ENCODE data around the gene PRELID3B.

Gene PRELID3B

GRCh38 chr20:59042151-59042795, at the start of gene PRELID3B:
TSS of gene PRELID3B (minus strand) at chr20:59042786. CDS start at chr20:59042730, 56 bp downstream.
- no peak for DNase-seq

DNA sequence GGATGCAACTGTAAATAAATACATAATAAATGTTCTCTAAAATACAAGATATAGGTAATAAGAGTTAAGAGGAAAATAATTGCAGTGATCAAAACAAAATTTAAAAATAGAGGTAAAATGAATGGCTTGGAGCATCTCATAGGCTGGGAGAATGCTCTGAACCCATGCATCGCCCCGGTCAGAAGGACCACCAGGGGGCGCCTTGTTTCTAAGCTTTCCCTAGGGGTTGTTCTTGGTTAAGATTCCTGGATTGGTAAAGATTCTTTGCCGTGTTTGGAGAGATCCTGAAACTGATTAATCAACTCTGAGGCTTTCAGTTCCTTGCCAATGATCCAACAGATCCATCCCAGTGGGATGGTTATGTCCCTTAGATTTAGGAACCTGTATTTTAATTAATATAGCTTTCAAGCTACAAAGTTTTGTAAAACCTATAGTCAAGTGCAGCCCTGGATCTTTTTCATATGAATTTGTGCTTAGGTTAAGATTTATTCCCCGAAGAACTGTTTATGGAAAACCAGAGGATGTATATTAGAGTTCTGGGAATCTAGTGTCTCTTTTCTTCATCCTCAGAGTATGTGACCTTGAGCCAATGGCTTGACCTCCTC, 45.3 kb upstream of the PRELID3B start:
- DNase-seq = peak; percentile 87 to 89

DNA sequence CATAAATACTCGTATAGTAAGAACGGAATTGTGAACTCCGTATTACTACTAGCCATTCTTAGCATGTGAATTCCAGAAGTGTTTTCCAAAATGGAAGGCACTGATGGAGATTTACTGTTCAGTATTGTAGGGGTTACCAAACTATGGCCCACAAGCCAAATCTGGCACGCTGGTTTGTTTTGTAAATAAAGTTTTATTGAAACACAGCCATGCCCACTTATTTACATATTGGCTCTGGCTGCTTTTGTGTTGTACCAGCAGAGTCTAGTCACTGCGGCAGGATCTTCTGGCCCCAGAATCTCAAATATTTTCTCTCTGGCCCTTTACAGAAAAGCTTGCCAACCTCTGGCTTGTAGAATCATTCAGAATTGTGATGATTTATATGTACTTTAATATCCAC, 44.3 kb upstream of the PRELID3B start:
- no peak for DNase-seq

GRCh38 chr20:59084041-59084850, 41.7 kb upstream of the PRELID3B start:
- no peak for DNase-seq

- no peak for DNase-seq
Observed at GRCh38 chr20:59082981-59083380, 40.4 kb upstream of the PRELID3B start.

GRCh38 chr20:59082077-59082740, 39.6 kb upstream of the PRELID3B start:
- DNase-seq = no peak

GRCh38 chr20:59081036-59081435, 38.5 kb upstream of the PRELID3B start:
- DNase-seq = no peak

GRCh38 chr20:59078231-59078630, 35.6 kb upstream of the PRELID3B start:
- no peak for DNase-seq

GRCh38 chr20:59077705-59078104, 35.1 kb upstream of the PRELID3B start:
- DNase-seq = no peak

- DNase-seq = no peak
Observed at GRCh38 chr20:59075934-59076508, 33.4 kb upstream of the PRELID3B start.

DNA sequence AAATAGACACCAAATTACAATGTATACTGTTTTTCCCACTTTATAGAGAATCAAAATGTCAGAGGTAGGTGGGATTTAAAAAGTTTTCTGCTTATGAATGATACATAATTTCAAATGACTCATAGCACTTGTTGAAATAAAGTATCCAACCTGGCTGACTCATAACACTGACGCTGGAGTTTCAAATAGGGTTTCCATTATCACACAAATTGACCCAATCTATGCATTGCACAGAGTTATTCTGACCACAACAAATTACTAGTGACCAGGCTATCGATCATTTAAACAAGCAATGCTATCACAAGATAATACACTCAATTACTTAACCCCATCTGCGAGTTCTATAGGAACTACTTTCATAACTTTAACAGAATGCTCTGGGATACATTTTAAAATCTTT, 31.9 kb upstream of the PRELID3B start:
- DNase-seq = no peak

DNA sequence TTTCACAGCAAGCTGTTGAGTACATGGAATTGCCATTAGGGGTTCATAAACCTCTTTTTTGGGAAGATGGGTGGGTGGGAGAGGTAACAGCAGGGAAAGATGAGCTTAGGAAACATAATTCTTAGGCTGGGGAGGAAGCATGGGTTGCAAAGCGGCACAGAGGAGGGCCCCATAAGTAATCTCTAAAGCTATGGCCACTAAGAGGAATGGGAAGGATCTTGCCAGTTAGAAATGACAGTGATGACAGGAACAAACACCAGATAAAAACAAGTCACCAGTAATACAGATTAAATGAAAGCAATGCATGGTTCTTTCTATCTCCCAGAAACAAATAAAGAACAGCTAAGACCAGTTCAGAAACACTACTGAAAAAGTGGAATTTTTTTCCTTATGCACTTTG, 31.0 kb upstream of the PRELID3B start:
- no peak for DNase-seq

DNA sequence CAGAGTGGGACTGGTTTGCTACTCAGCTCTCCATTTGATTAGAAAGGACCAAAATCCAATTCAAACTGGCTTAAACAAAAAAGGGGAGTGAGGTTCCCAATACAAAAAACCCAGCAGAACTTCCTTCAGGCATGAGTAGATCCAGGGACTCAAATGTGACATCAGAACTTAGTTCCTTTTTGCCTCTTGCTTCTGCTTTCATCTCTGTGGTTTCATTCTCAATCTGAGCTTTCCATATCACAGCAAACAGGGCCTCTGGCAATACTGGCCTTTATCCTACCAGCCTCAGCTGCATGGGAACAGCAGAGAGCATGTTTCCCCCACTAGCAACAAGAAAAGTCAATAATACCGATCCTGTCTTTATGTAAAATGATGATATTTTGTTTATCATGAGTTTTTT, 28.6 kb upstream of the PRELID3B start:
- DNase-seq = no peak

DNA sequence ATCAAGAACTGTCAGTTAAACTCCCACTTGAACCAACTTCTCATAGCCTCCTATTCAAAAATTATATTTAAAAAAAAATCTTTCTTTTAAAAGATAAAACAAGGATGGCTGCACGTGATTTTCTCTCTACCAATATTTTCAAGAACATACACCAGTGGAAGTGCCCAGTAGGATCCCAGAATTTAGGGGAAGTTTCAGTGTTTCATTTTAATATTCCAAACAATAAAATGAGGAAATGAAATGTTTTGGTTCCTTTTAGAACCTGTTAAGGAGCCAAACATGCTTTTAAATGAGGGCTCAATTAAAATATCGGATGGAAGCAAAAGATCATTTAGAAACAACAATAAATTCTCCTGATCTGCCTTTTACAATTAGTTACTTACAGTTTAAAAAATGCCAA, 26.4 kb upstream of the PRELID3B start:
- DNase-seq = no peak

DNA sequence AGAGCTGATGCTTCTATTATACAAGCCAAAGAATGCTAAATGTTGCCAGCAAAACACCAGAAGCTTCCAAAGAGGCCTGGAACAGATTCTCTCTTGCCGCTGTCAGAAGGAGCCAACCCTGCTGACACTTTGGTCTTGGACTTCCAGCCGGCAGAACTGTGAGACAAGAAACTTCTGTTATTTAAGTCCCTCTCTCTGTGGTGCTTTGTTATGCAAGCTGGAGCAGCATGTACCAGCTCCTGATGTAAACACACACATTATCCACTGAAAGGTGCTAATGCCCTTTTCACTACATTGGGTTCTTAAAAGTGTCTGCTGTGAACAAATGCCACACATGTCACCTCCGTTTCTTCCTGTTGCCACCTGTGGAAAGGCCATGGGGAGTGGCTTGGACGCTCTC, 25.9 kb upstream of the PRELID3B start:
- no peak for DNase-seq

DNA sequence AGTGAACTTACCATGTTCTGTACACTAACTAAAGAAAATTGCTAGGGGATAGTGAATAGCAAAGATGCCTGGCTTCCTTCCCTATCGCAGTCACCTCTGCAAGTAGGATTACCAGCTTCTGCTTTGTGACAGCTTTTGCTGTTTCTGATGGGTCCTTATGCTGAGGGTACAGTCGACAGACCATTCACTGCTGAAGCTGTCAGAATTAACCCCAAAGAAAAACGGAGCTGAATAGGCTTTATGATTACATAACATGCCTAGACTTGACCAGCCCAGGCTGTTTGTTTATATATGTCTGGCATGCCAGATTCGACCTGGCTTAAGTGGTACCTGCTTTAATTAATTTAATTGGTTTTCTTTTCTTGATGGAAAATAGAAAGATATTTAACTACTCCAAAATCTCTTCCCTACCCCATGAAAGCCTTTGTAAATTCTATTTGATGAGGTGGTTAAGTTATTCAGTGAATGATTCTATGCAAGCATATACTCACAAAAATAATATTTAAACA, 21.7 kb upstream of the PRELID3B start:
- no peak for DNase-seq

GRCh38 chr20:59063358-59064213, 21.0 kb upstream of the PRELID3B start:
- no peak for DNase-seq

GRCh38 chr20:59062081-59062480, 19.5 kb upstream of the PRELID3B start:
- DNase-seq = no peak

GRCh38 chr20:59055302-59055701, 12.7 kb upstream of the PRELID3B start:
- DNase-seq = no peak

GRCh38 chr20:59051666-59052185, 9.1 kb upstream of the PRELID3B start:
- DNase-seq = no peak

DNA sequence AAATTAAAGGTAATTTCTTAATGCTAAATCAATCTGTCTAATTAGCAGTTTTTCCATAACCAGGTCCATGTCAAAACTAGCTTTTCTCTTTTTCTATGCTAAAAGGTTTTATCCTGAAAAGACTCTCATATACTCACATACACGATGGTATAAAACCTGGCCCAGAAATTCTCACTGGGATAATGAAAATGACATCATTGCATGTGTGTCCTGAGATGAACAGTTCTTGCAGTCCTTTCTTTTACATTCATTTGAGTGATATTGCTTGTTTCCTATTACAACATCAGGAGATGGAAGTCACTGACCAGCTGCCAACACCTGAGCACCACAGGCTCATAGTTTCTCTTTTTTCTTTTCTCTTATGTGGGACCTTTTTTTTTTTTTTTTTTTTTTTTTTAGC, 7.9 kb upstream of the PRELID3B start:
- no peak for DNase-seq

DNA sequence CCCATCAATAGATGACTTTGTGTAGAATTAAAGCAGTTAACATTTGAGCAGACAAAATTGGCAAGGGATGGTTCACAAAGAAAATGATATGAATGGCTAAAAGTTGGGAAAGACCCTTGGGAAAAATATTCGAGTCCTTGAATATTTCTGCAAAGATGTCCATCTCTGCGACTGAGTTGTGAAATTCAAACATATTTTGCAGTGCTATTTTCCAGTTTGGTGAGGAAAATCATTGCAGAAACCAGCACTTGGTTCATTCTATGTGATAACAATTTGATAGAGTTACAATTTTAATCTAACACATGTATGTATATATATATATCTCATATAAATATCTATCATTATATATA, 6.1 kb upstream of the PRELID3B start:
- DNase-seq = no peak

Data from stimulated activated CD4-positive, alpha-beta T cell treated with anti-CD3 and anti-CD28 coated beads, Interleukin-2, amount 100 ng/mL, for 48 hours (primary cell).